HUES64 (cell line): ENCODE results near the gene NUMB. TPM values are rescaled to one million over a fixed set of nuclear protein-coding genes. Genes with fewer than 3 reads are reported as not detected.

ENCODE experiments used
- H3K27ac ChIP-seq: 2 replicates; pipeline ENCODE4 v1.7.0; 2013; ENCODE audit warnings: low read depth, low read length, inconsistent platforms
- H3K27me3 ChIP-seq: 2 replicates; pipeline ENCODE4 v1.6.1; 2013; ENCODE audit warnings: mild to moderate bottlenecking, low read length; ENCODE audit not compliant: insufficient read depth
- H3K36me3 ChIP-seq: 2 replicates; pipeline ENCODE4 v1.6.1; 2013; ENCODE audit warnings: mild to moderate bottlenecking, low read length; ENCODE audit not compliant: insufficient read depth
- H3K4me1 ChIP-seq: 2 replicates; pipeline ENCODE4 v1.6.1; 2013; ENCODE audit warnings: mild to moderate bottlenecking, low read length, moderate library complexity; ENCODE audit not compliant: insufficient read depth
- H3K4me3 ChIP-seq: 2 replicates; pipeline ENCODE4 v1.5.1; 2013; ENCODE audit warnings: mild to moderate bottlenecking, low read length, moderate library complexity
- H3K9ac ChIP-seq: 2 replicates; pipeline ENCODE4 v1.6.1; 2013; ENCODE audit warnings: mild to moderate bottlenecking, low read depth, low read length
- H3K9me3 ChIP-seq: 2 replicates; pipeline ENCODE4 v1.6.1; 2013; ENCODE audit warnings: low read depth, low read length; ENCODE audit not compliant: insufficient read depth
- WGBS: fragments of 150-250, 120-280 bp; methylation state at CpG from one replicate; pipeline ENCODE4 v1.1.7; 2013; ENCODE audit warnings: missing lambda C conversion rate; 5-methylcytosine and 5-hydroxymethylcytosine counted together
- polyA plus RNA-seq, 2 experiments: library from polyadenylated mRNA; stranded (reverse); fragments of 50-300 nt; gene quantifications; one replicate each; pipeline ENCODE4 v1.2.3, GENCODE V29; 2013

NUMB gene
- polyA plus RNA-seq (2013, experiment 1 of 2) = 25.4 TPM
- polyA plus RNA-seq (2013, experiment 2 of 2) = 28.4 TPM

DNA sequence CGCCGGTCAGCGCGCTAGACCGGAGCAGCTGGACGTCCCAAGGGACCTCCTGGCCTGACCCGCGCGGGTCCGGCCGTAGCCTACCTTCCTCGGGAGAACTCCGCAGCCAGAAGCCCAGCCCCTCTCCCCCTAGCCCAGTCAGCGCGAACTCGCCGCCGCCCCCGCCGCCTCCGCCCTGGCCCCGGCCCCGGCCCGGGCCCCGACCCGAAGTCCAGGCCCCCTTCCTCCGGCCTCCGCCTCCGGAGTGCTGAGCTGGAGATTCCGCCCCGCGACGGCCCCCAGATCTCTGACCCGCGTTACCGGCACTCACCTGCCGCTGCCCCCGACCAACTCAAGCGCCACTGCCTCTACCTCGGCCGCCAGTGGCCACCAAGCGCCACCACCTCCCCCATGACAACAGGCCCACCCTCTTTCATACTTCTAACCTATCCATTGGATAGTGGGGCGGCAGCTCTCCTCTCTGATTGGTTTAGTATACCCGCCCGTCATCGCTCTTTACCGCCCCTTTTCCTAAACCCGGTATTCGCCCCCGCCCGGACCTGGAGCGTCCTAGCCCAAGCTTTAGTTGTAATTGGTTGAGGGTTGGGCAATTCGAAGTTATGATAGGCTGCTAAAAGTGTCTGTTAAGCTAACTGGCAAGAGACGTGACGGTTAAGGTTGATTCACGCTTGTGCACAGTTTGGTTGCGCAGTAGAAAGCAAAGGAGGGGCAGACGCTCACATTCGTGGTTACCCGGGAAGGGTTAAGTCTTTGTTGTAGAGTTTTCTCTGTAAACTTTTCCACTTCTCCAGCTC lies at the start of gene NUMB:
NUMB (minus strand) TSS at position 364 of the 794 bp plus-strand sequence. CDS start 102,795 bp downstream, outside the sequence.
- H3K9me3 ChIP-seq = no peaks in the 10 kb centered on the region
- H3K36me3 ChIP-seq = no peaks in the 10 kb centered on the region
- under 1% methylated on average over 57 of the region's 60 CpGs for WGBS
- H3K4me1 ChIP-seq = peaks cover 26% of the 10 kb centered on the region
- no peaks in the 10 kb centered on the region for H3K27me3 ChIP-seq
- peak within 1 kb of the TSS; percentile 78 for H3K9ac ChIP-seq
- H3K27ac ChIP-seq = peak within 1 kb of the TSS; percentile 75
- peak within 1 kb of the TSS; percentile 93 for H3K4me3 ChIP-seq

DNA sequence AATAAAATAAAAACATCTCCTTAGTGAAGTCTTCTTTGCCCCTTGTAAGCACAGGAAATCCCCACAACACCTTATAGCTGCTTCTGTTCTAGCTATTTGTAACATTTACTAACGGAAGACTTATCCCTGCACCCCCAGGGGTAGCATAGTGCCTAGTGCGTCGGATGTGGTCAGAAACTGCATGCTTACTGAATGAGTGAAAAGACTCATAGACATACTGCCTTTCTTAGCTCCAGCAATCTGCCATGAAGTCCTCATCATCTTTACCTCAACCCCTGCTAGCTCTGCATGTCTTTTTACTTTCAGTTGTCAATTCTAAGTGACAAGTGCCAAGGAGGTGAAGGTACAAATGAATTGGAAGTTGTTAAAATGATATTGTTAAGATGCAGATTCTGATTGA lies 45.3 kb upstream of the NUMB start:
- no peaks in the 10 kb centered on the region for H3K9me3 ChIP-seq
- peaks cover 10% of the 10 kb centered on the region; the same call in 1 of the 2 replicates for H3K4me1 ChIP-seq
- 95% methylated on average over 3 of the region's 3 CpGs for WGBS
- no peaks in the 10 kb centered on the region for H3K27me3 ChIP-seq
- H3K4me3 ChIP-seq = no peak overlapping the region
- H3K27ac ChIP-seq = no peak overlapping the region
- peaks cover 20% of the 10 kb centered on the region for H3K36me3 ChIP-seq
- no peak overlapping the region for H3K9ac ChIP-seq

DNA sequence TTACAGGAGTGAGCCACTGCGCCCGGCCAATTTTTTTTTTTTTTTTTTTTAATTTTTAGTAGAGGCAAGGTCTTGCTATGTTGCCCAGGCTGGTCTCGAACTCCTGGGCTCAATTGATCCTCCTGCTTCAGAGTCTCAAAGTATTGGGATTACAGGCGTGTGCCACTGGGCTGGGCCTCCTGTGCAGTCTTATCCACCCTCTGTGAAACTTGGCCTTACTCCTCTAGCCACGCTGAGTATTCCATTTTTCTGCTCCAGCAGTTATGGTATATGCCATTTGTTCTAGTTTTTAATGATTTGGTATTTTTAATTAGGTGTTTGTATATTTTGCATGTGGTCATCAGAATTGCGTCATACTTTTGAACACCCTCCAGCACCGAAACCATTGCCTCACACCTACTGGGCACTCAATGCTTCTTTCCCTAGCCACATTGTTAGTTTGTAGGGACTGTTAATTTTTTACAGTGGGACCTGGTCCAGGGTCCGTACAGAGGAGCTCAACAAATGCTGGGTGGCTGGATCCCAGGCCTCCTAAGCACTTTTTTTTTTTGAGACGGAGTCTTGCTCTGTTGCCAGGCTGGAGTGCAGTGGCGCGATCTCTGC lies 43.8 kb upstream of the NUMB start:
- Histone ChIP-seq H3K27ac (no peak overlapping the region), H3K4me3 (no peak overlapping the region), H3K9ac (no peak overlapping the region), H3K27me3 (no peaks in the 10 kb centered on the region), H3K4me1 (peaks cover 8% of the 10 kb centered on the region; the same call in 1 of the 2 replicates), H3K36me3 (peaks cover 24% of the 10 kb centered on the region), H3K9me3 (no peaks in the 10 kb centered on the region)
- WGBS = 96% methylated on average over 11 of the region's 11 CpGs

DNA sequence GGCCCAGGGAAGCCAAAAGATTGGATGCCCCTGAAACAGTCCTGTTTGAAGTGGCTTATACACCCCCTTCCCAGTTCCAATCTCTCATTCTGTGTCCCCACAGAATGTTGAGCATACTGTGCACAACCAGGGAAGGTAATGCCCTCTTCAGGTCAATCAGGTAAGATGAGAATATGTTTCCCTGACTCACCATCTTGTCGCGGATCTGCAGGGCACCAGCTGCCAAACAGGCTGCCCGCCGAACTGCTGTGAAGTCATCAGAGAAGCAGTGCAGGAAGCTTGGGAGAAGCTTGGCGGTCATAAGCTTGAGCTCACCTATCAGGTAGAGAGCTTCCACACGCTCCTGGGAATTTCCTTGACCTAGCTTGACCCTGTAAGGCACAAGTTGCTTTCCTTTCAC lies 42.0 kb upstream of the NUMB start:
- Histone ChIP-seq H3K4me1 (no peaks in the 10 kb centered on the region), H3K36me3 (peaks cover 26% of the 10 kb centered on the region), H3K27ac (no peak overlapping the region), H3K4me3 (no peak overlapping the region), H3K27me3 (no peaks in the 10 kb centered on the region), H3K9me3 (no peaks in the 10 kb centered on the region), H3K9ac (no peak overlapping the region)
- 91% methylated on average over 6 of the region's 6 CpGs for WGBS

DNA sequence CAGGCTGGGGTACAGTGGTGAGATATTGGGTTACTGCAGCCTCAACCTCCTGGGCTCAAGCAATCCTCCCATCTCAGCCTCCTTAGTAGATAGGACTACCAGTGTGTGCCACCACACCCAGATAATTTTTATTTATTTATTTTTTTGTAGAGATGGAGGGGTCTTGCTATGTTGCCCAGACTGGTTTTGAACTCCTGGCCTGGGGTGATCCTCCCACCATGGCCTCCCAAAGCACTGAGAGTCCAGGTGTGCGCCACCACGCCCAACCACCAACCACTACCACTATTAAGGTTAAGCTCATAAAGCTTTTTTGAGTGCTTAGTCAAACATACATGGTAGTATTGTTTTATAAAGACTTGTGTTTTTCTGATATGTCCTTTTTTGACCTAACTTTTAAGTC lies 36.2 kb upstream of the NUMB start:
- no peak overlapping the region for H3K27ac ChIP-seq
- no peak overlapping the region for H3K9ac ChIP-seq
- H3K9me3 ChIP-seq = no peaks in the 10 kb centered on the region
- WGBS = 100% methylated on average over 2 of the region's 2 CpGs
- no peak overlapping the region for H3K4me3 ChIP-seq
- peaks cover 15% of the 10 kb centered on the region for H3K4me1 ChIP-seq
- H3K36me3 ChIP-seq = peaks cover 33% of the 10 kb centered on the region
- peaks cover 10% of the 10 kb centered on the region for H3K27me3 ChIP-seq

DNA sequence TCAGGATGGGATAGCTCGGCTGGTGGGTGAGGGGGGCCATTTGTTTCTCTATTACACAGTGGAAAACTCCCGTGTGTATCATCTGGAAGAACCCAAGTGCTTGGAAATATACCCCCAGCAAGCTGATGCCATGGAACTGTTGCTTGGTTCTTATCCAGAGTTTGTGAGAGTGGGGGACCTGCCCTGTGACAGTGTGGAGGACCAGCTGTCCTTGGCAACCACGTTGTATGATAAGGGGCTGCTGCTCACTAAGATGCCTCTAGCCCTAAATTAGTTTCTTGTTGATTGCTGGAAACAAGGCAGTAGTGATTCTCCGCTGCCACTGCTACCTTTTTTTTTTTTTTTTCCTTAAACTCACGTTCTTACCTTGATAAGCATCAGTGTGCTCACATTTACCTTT lies 34.3 kb upstream of the NUMB start:
- Histone ChIP-seq H3K9me3 (no peaks in the 10 kb centered on the region), H3K9ac (no peak overlapping the region), H3K4me3 (peak overlapping the region; percentile 83), H3K4me1 (peaks cover 15% of the 10 kb centered on the region), H3K27ac (no peak overlapping the region), H3K36me3 (peaks cover 23% of the 10 kb centered on the region), H3K27me3 (peaks cover 10% of the 10 kb centered on the region)
- WGBS = 81% methylated on average over 4 of the region's 5 CpGs

DNA sequence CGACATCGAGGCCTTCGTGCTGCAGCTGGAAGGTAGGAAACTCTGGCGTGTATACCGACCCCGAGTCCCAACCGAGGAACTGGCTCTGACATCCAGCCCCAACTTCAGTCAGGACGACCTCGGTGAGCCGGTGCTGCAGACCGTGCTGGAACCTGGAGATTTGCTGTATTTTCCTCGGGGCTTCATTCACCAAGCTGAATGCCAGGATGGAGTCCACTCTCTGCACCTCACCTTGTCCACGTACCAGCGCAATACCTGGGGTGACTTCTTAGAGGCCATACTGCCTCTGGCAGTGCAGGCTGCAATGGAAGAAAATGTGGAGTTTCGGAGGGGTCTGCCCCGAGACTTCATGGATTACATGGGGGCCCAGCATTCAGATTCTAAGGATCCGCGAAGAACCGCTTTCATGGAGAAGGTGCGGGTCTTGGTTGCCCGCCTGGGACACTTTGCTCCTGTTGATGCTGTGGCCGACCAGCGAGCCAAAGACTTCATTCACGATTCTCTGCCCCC lies 33.8 kb upstream of the NUMB start:
- Histone ChIP-seq H3K9me3 (no peaks in the 10 kb centered on the region), H3K27ac (no peak overlapping the region), H3K36me3 (peaks cover 23% of the 10 kb centered on the region), H3K4me3 (peak overlapping the region; percentile 83), H3K27me3 (peaks cover 10% of the 10 kb centered on the region), H3K4me1 (peaks cover 15% of the 10 kb centered on the region), H3K9ac (peak overlapping the region; percentile 88)
- WGBS = 50% methylated on average over 24 of the region's 24 CpGs

DNA sequence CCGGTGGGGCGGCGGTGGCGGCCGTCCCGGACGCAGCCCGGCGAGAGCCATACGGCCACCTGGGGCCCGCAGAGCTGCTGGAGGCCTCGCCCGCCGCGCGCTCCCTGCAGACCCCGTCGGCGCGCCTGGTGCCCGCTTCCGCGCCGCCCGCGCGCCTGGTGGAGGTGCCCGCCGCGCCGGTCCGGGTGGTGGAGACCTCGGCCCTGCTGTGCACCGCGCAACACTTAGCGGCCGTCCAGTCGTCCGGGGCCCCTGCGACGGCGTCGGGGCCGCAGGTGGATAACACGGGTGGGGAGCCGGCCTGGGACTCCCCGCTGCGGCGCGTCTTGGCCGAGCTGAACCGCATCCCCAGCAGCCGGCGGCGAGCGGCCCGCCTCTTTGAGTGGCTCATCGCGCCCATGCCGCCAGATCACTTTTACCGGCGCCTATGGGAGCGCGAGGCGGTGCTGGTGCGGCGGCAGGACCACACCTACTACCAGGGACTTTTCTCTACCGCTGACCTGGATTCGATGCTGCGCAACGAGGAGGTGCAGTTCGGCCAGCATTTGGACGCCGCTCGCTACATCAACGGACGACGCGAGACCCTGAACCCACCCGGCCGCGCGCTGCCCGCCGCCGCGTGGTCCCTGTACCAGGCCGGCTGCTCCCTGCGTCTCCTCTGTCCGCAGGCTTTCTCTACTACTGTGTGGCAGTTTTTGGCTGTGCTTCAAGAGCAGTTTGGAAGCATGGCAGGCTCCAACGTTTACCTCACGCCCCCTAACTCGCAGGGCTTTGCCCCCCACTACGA lies 33.1 kb upstream of the NUMB start:
- H3K9ac ChIP-seq = peak overlapping the region; percentile 88
- WGBS = under 1% methylated on average over 94 of the region's 94 CpGs

DNA sequence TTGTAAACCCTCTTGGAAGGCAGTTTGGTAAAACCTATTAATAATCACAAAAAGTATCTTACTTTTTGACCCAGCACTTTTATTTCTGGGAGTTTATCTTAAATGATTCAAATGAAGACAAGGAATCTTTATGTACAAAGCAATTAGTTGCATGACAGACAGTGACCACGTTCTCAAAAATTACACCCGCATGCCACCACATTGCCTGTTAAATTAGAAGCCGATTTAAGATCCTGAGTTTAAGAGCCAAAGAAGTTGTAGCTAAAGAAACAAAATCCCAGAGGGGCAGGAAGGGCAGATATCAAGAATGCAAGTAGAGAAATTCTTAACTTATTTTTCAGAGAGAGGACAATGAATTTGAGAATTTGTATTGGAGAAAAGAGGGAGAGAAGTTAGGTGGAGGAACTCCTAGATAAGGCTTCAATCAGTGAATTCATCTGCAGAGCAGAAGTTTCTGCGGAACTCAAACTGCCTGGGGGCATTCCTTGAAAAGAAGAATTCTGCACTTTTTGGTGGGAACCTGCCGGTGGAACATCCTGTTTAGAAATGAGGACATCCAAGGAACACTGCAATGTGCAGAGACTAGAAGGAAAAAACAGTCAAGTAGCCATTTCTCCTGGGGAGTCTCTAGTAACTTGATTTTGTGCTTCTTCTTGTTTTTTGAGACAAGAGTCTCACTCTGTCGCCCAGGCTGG lies 31.3 kb upstream of the NUMB start:
- H3K27me3 ChIP-seq = peaks cover 10% of the 10 kb centered on the region
- peaks cover 15% of the 10 kb centered on the region for H3K4me1 ChIP-seq
- H3K27ac ChIP-seq = no peak overlapping the region
- no peak overlapping the region for H3K9ac ChIP-seq
- peaks cover 13% of the 10 kb centered on the region for H3K36me3 ChIP-seq
- H3K4me3 ChIP-seq = no peak overlapping the region
- H3K9me3 ChIP-seq = no peaks in the 10 kb centered on the region
- 91% methylated on average over 6 of the region's 6 CpGs for WGBS

More for the DNA sequence above, 33.1 kb upstream of the NUMB start:
- peak overlapping the region; percentile 70; the same call in 1 of the 2 replicates for H3K27ac ChIP-seq
- peaks cover 15% of the 10 kb centered on the region for H3K4me1 ChIP-seq
- H3K4me3 ChIP-seq = peak overlapping the region; percentile 83
- H3K27me3 ChIP-seq = peaks cover 10% of the 10 kb centered on the region
- H3K9me3 ChIP-seq = no peaks in the 10 kb centered on the region
- H3K36me3 ChIP-seq = peaks cover 23% of the 10 kb centered on the region

DNA sequence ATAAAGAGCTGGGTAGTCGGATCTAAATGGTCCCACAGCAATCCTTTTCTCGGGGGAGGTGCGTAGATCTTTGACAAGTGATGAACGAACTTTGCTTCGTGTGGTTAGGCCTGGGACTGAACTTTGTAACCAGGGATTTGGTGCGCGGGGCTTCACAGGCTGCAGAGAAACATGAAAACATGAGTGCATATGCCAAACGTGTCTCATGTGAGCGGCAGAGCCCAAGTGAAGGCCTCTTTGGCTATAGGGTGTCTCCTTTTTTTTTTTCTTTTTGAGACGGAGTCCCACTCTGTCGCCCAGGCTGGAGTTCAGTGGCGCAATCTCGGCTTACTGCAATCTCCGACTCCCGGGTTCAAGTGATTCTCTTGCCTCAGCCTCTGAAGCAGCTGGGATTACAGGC lies 20.3 kb upstream of the NUMB start:
- 93% methylated on average over 15 of the region's 15 CpGs for WGBS
- H3K27ac ChIP-seq = no peak overlapping the region
- no peaks in the 10 kb centered on the region for H3K27me3 ChIP-seq
- H3K4me3 ChIP-seq = no peak overlapping the region
- no peaks in the 10 kb centered on the region for H3K36me3 ChIP-seq
- H3K4me1 ChIP-seq = 0 out of 2 replicates have a peak, but pooled peaks cover 3% of the 10 kb centered on the region
- no peaks in the 10 kb centered on the region for H3K9me3 ChIP-seq
- H3K9ac ChIP-seq = no peak overlapping the region
